ENCODE results near the gene PGM1. TPM values are rescaled to one million over a fixed set of nuclear protein-coding genes. Genes with fewer than 3 reads are reported as not detected.

Gene PGM1
- total RNA-seq, 2 experiments from 2014 or later, result 45.3 to 46.1 TPM

DNA sequence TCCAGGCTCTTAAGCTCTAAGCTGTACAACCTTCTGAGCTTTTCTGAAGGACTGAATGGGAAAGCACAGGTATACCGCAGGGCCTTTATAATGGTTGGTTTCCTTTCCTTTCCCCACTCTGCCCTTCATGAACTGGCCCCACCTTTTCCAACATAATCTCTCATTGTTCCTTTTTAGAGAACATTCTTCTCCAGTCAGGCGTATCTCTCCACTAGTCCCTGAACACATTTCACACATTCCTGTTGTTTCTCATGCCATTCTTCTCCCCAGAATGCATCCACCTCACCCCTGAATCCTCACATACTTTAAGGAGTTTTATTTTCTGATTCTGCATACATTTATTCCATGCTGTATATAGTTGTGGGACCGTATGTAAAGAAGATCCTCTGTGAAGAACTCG is 41.3 kb downstream of the PGM1 start:
- Mint-ChIP-seq H3K36me3 (peaks cover 29% of the 10 kb centered on the region), H3K27ac (no peak overlapping the region), H3K4me3 (no peak overlapping the region), H3K9me3 (no peaks in the 10 kb centered on the region), H3K27me3 (no peaks in the 10 kb centered on the region), H3K4me1 (peaks cover 6% of the 10 kb centered on the region)
- DNase-seq, result no peak

DNA sequence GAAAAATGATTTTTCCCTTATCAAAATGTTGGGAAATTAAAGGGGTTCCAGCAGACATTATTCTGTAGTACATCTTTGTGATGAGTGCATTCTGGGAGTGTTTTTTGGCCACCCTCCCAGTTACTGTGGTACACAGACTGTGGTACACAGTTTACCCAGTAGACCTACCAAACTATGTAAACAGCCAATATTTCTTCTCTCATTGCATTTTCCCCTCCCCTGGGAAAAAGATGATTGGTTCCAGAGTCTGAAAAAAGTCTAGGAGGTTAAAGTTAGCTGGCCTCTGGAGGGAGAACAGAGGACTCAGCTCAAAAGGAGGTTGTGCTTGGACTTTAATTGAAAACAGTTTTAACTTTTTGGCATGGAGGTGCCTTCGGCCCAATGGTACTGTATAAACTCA is 42.5 kb downstream of the PGM1 start:
- H3K27ac Mint-ChIP-seq, result no peak overlapping the region
- no peaks in the 10 kb centered on the region for H3K27me3 Mint-ChIP-seq
- no peaks in the 10 kb centered on the region for H3K9me3 Mint-ChIP-seq
- DNase-seq, result no peak
- peaks cover 29% of the 10 kb centered on the region for H3K36me3 Mint-ChIP-seq
- H3K4me3 Mint-ChIP-seq, result no peak overlapping the region
- peaks cover 6% of the 10 kb centered on the region for H3K4me1 Mint-ChIP-seq

DNA sequence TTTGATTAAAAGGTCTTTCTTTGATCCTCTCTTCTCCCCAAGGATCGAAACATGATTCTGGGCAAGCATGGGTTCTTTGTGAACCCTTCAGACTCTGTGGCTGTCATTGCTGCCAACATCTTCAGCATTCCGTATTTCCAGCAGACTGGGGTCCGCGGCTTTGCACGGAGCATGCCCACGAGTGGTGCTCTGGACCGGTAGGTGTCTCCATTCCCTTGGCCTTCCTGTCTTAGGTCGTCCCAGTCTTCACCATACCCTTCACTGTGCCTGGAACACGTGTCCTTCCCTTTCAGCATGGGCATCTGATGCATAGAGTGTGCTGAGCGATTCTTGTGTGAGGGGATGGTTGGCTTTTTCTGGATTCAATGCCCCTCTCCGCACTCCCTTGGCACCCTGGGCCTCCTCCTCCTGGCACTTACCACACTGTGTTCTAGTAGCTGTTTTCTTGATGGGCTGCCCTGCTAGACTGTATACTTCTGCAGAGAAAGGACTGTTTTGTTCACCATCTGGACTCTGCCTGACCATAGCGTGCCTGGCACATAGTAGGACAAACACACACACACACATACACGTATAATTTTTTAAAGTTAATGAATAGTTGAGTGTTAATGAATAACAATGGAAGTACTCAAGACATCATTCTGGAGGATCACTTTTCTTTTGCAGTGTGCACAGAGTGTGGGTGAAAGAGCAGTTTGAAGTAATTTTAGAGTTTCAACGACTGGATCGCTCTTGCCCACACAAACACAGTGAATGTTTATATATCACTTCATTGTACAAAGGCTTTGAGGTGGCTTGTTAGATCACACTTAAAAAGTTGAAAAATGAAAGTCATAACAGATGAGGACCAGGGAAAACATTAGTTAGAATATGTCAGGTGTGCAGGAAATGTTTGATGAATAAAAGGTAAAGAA is 43.2 kb downstream of the PGM1 start:
- no peaks in the 10 kb centered on the region for H3K9me3 Mint-ChIP-seq

DNA sequence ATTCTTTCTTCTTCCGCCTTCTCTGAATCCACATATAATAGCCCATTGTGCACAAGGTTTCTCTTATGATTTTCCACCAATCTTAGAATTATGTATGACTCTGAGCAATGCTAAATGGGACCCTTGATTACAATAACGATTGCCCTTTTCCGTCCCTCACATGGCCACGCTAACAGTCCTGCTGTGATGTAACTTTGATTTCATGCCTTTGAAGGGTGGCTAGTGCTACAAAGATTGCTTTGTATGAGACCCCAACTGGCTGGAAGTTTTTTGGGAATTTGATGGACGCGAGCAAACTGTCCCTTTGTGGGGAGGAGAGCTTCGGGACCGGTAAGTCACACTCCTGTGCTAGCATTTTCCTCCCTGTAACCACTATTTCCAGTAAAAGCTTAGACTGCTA is 45.3 kb downstream of the PGM1 start:
- DNase-seq, result no peak
- no peak overlapping the region for H3K4me3 Mint-ChIP-seq
- H3K27ac Mint-ChIP-seq, result no peak overlapping the region
- peaks cover 17% of the 10 kb centered on the region for H3K36me3 Mint-ChIP-seq
- no peaks in the 10 kb centered on the region for H3K9me3 Mint-ChIP-seq
- H3K4me1 Mint-ChIP-seq, result no peaks in the 10 kb centered on the region
- H3K27me3 Mint-ChIP-seq, result no peaks in the 10 kb centered on the region

More for the DNA sequence above, 43.2 kb downstream of the PGM1 start:
- Mint-ChIP-seq H3K36me3 (peaks cover 27% of the 10 kb centered on the region), H3K4me1 (peaks cover 6% of the 10 kb centered on the region), H3K4me3 (no peak overlapping the region), H3K27me3 (no peaks in the 10 kb centered on the region), H3K27ac (no peak overlapping the region)
- no peak for DNase-seq

DNA sequence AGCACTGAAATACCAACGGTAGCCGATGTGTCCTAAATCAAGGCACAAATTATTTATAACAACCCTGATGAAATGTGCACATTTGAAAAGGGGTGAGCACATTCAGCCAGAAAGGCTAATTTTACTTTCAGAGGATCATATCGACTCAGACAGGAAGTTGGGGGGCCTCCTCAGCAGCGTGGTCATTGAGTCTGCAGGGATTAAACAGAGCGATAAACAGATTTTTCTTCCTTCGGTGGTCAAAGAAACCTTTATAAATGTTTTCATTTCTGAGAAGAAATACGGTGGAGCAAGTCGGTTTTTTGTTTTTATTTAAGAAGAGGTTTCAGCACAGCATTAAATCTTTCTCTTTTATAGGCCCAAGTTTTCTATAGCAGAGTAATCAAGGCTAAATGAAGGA is 45.7 kb downstream of the PGM1 start:
- no peaks in the 10 kb centered on the region for H3K9me3 Mint-ChIP-seq
- H3K4me3 Mint-ChIP-seq, result no peak overlapping the region
- H3K27ac Mint-ChIP-seq, result no peak overlapping the region
- H3K27me3 Mint-ChIP-seq, result no peaks in the 10 kb centered on the region
- H3K36me3 Mint-ChIP-seq, result peaks cover 17% of the 10 kb centered on the region
- no peaks in the 10 kb centered on the region for H3K4me1 Mint-ChIP-seq
- DNase-seq, result no peak

DNA sequence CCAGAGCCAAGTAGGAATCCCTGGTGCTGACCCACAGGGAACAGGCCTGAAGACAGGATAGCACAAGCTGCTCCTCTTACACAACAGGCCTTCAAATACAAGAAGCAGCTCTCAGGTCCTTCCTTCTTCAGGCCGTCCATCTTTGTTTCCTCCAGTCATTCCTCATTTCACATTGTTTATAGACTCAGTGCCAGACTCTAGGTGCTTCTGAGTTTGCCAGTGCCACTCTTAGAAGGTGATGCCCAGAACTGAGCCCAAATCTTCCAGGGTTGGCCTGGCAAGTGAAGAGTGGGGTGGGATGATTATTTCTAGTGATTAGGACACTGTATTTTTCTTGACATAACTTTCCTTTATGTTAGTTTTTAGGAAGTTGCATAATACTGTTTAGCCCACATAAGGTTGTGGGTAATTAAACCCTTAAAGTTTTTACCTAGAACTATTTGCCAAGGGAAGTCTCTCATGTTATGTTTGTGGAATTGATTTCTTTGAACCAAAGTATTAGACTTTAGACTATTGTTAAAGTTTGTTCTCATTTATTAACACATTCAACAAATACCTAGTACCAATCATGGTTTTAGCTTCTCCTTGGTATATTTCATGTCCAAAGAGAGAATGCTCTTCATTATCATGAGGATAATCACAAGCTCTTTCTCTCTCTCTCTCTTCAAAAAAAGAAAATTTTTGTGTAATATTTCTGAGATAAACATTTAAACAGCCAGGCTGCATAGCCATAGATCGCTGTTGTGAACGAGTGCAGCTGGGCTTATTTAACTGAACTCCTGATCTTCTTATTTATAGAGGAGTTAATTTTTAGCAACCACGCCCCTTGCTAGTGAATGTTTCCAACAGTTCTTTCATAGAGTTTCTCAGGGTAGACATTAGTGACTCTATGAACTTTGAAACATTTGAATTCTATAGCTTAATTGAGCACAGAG is 47.7 kb downstream of the PGM1 start:
- H3K27me3 Mint-ChIP-seq, result no peaks in the 10 kb centered on the region
- no peaks in the 10 kb centered on the region for H3K4me1 Mint-ChIP-seq
- peaks cover 17% of the 10 kb centered on the region for H3K36me3 Mint-ChIP-seq
- no peaks in the 10 kb centered on the region for H3K9me3 Mint-ChIP-seq
- no peak overlapping the region for H3K4me3 Mint-ChIP-seq
- no peak for DNase-seq
- H3K27ac Mint-ChIP-seq, result no peak overlapping the region

DNA sequence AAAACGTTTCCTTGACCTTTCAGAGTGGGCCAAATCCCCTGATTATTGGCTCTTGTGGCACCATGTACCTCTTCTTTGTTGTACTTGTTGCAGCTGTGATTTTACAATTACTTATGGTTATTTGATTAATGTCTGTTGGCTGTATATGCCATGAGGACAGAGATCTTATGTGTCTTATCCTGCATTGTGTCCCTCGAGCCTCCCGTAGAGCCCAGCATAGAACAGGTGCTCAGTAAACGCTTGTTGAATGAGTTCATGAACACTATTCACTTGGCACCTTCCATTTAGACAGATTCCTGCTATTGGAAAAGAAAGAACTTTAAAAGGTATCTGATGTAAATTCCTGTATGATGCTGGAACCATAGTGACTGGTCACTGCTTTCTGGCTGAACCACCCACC is 48.4 kb downstream of the PGM1 start:
- H3K36me3 Mint-ChIP-seq, result peaks cover 14% of the 10 kb centered on the region
- no peaks in the 10 kb centered on the region for H3K9me3 Mint-ChIP-seq
- no peaks in the 10 kb centered on the region for H3K27me3 Mint-ChIP-seq
- no peak for DNase-seq
- no peaks in the 10 kb centered on the region for H3K4me1 Mint-ChIP-seq
- H3K4me3 Mint-ChIP-seq, result no peak overlapping the region
- no peak overlapping the region for H3K27ac Mint-ChIP-seq

DNA sequence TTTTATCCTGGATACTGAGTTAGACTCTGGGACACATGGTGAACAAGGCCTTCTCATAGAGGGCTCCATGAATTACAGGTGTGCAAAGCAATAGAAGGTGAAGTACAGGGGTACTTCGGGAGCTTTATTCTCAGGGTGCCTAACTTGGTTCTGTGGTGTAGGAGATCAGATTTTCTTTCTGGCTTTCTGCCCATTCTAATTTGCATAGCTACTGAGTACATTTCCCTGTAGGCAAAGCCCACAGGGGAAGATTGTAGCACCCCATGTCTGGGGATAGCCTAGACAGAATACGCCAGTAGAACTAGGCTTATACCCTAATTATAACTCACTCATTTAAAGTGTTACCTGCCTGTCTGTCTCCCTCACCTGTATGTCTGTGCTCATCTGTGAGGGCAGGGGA is 49.7 kb downstream of the PGM1 start:
- H3K36me3 Mint-ChIP-seq, result peaks cover 11% of the 10 kb centered on the region
- no peaks in the 10 kb centered on the region for H3K27me3 Mint-ChIP-seq
- DNase-seq, result no peak
- no peak overlapping the region for H3K4me3 Mint-ChIP-seq
- no peaks in the 10 kb centered on the region for H3K4me1 Mint-ChIP-seq
- no peak overlapping the region for H3K27ac Mint-ChIP-seq
- H3K9me3 Mint-ChIP-seq, result no peaks in the 10 kb centered on the region

DNA sequence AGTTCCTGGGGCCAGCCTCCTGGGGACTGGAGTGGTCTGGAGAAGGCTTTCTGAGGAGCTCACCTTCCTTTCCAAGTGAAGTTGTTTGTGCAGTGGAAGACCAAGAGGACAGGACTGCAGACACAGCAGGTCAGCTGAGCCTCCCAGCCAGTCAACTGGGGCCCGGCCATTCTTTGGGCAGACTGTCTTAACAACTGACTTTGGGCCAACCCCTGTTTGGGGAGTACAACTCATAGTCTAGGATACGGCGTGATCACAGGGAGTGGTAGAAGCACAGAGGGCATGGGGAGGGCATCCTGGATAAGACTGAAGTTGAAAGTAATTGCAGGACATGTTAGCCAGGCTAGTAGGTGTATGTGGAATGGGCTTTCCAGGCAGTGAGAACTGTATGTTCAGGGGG is 50.3 kb downstream of the PGM1 start:
- Mint-ChIP-seq H3K9me3 (no peaks in the 10 kb centered on the region), H3K4me3 (no peak overlapping the region), H3K4me1 (no peaks in the 10 kb centered on the region), H3K36me3 (peaks cover 11% of the 10 kb centered on the region), H3K27me3 (no peaks in the 10 kb centered on the region), H3K27ac (no peak overlapping the region)
- DNase-seq, result no peak

DNA sequence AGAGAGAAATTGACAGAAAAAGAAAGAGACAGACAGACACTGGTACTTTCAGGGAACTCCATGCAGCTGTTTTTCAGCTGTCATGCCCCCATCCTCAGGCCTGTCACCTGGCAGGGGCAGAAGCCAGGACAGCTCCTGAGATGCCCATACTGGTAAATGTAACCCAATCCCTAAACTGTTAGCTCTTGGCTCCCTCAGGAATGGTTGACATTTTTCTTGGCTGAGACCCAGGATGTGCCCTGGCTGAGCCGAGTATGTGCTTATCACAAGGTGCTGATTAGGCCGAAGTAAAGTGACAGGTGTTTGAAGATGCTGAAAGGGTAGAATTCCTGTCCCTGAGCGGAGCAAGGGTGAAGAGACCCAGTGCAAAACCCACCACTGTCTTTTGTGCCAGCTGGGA is 50.7 kb downstream of the PGM1 start:
- Mint-ChIP-seq H3K4me3 (no peak overlapping the region), H3K9me3 (no peaks in the 10 kb centered on the region), H3K36me3 (peaks cover 7% of the 10 kb centered on the region), H3K4me1 (no peaks in the 10 kb centered on the region), H3K27me3 (no peaks in the 10 kb centered on the region), H3K27ac (no peak overlapping the region)
- DNase-seq, result no peak

DNA sequence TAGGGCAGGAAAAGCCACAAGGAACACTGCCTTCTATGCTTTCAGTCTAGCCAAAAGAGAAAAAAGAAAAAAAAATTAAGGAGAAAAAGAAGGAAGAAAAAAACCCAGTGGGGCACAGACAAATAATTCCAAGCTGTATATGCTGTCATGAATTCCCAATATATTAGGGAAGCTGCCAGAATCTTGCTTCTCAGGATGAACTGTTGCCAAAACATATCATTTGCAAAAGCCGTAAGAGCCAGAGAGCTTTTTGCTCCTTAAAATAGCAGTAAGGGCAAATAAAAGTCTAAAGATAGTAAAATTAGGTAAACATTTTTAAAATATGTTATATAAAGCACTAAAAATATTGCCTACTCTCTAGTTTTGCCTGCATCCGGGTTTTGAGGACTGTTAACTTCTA is 52.1 kb downstream of the PGM1 start:
- Mint-ChIP-seq H3K27ac (no peak overlapping the region), H3K4me3 (no peak overlapping the region), H3K27me3 (no peaks in the 10 kb centered on the region), H3K36me3 (peaks cover 9% of the 10 kb centered on the region), H3K9me3 (no peaks in the 10 kb centered on the region), H3K4me1 (no peaks in the 10 kb centered on the region)
- DNase-seq, result no peak

DNA sequence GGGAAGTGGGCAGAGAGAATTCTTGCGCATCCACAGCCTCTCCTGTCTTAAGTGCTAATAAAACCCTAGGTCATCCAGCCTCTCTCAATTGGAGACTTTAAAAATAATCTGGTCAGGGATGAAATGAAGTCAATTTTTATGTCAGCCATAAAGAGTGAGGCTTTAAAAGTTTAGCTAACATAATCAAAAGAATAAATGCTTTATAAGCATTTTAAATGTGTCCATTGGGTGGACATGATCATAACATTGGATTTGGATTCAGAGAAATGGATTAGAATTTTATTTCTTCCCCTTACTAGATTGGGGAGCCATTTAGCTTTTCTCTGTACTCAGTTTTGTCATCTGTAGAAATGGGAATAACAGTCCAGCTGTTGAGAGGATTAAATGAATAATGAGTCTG is 55.5 kb downstream of the PGM1 start:
- Mint-ChIP-seq H3K4me1 (peaks cover 16% of the 10 kb centered on the region), H3K4me3 (no peak overlapping the region), H3K36me3 (peaks cover 27% of the 10 kb centered on the region), H3K9me3 (no peaks in the 10 kb centered on the region), H3K27me3 (no peaks in the 10 kb centered on the region), H3K27ac (no peak overlapping the region)
- no peak for DNase-seq

DNA sequence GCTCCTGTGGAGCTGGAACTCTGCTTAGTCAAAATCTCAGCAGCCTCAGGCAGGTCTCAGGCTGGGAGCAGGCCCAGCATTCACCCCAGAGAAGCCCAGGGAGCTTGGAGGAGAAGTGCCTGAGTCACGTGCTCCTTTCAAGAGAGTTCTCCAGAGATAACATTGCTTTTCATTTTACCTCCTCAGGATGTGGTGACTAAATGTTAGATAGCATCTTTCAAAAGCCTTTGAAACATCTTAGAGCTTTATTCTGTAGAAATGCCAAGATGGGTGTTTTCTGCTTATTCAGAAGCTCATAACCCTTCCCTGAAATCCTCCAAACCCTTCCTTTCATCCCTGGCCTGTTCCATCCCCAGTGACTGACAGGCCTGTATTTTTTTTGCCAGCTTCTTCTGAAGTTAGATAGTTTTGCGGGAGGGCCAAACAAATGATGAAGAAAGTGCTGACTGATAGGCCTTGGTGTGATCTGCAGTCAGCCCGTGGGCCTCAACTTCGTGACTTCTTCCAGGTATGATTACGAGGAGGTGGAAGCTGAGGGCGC is 58.0 kb downstream of the PGM1 start:
- peaks cover 16% of the 10 kb centered on the region for H3K4me1 Mint-ChIP-seq
- no peak for DNase-seq
- peaks cover 40% of the 10 kb centered on the region for H3K36me3 Mint-ChIP-seq
- H3K4me3 Mint-ChIP-seq, result no peak overlapping the region
- H3K27me3 Mint-ChIP-seq, result no peaks in the 10 kb centered on the region
- H3K9me3 Mint-ChIP-seq, result no peaks in the 10 kb centered on the region
- peak overlapping the region; percentile 44 for H3K27ac Mint-ChIP-seq

DNA sequence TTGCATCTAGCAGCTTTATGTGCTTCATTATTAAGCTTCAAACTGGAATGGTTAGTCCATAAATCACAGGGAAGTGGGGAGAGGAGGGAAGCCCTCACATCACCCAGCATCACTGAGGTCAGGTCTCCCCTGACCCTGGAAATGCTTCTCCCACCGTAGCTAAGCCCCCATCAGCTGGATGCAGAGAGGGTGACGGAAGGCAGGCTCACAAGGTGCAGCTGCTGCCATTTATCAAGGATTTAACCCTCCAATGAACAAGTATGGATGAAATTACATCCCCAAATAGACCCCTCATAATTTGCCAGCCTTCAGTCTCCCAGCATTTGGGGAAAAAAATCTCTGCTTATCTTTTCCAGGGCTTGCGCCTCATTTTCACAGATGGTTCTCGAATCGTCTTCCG is 60.8 kb downstream of the PGM1 start:
- H3K4me1 Mint-ChIP-seq, result peaks cover 16% of the 10 kb centered on the region
- H3K27ac Mint-ChIP-seq, result no peak overlapping the region
- DNase-seq, result no peak
- H3K4me3 Mint-ChIP-seq, result no peak overlapping the region
- H3K36me3 Mint-ChIP-seq, result peaks cover 54% of the 10 kb centered on the region
- H3K9me3 Mint-ChIP-seq, result no peaks in the 10 kb centered on the region
- no peaks in the 10 kb centered on the region for H3K27me3 Mint-ChIP-seq

DNA sequence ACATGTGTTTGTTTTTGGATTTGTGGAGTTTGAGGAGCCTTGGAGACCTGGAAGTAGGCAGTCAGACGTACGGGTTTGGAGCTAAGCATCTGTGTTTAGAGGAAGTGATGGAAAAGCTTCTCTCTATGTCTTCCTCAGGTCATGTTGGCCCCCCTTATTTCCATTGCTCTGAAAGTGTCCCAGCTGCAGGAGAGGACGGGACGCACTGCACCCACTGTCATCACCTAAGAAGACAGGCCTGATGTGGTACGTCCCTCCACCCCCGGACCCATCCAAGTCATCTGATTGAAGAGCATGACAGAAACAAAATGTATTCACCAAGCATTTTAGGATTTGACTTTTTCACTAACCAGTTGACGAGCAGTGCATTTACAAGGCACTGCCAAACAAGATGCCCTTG is 66.2 kb downstream of the PGM1 start:
- Mint-ChIP-seq H3K27ac (no peak overlapping the region), H3K36me3 (peaks cover 59% of the 10 kb centered on the region), H3K4me3 (no peak overlapping the region), H3K4me1 (peaks cover 3% of the 10 kb centered on the region), H3K9me3 (no peaks in the 10 kb centered on the region), H3K27me3 (no peaks in the 10 kb centered on the region)
- DNase-seq, result no peak

Data from activated naive CD8-positive, alpha-beta T cell treated with anti-CD3 and anti-CD28 coated beads for 36 hours (primary cell).